H9 (cell line): ENCODE measurements around the gene THSD7B. TPM values are rescaled to one million over a fixed set of nuclear protein-coding genes. Genes with fewer than 3 reads are reported as not detected.

Source experiments
- DNase-seq: peaks from one replicate; pipeline ENCODE4 v3.0.0-alpha.2; 2017
- H2AFZ ChIP-seq: one replicate; pipeline ENCODE4 v1.6.1; 2013; ENCODE audit warnings: mild to moderate bottlenecking, low read length, control low read depth, moderate library complexity
- H2AK5ac ChIP-seq: 2 replicates; pipeline ENCODE4 v1.6.1; 2013; ENCODE audit warnings: low read length, control low read depth, mixed read lengths; ENCODE audit not compliant: insufficient read length
- H2BK120ac ChIP-seq: one replicate; pipeline ENCODE4 v1.6.1; 2013; ENCODE audit warnings: low read depth, mild to moderate bottlenecking, low read length, control low read depth, inconsistent platforms; ENCODE audit not compliant: poor library complexity, severe bottlenecking
- H2BK12ac ChIP-seq: 2 replicates; pipeline ENCODE4 v1.6.1; 2013; ENCODE audit warnings: low read length, control low read depth, mixed read lengths, low read depth; ENCODE audit not compliant: insufficient read length
- H2BK15ac ChIP-seq: 2 replicates; pipeline ENCODE4 v1.6.1; 2013; ENCODE audit warnings: low read depth, low read length, control low read depth
- H2BK20ac ChIP-seq: one replicate; pipeline ENCODE4 v1.6.1; 2013; ENCODE audit warnings: low read depth, mild to moderate bottlenecking, low read length, control low read depth, inconsistent platforms; ENCODE audit not compliant: poor library complexity, severe bottlenecking
- H2BK5ac ChIP-seq: 2 replicates; pipeline ENCODE4 v1.6.1; 2013; ENCODE audit warnings: low read length, control low read depth, mixed read lengths; ENCODE audit not compliant: insufficient read length
- H3K14ac ChIP-seq: 2 replicates; pipeline ENCODE4 v1.6.1; 2013; ENCODE audit warnings: low read length, control low read depth; ENCODE audit not compliant: insufficient read depth
- H3K18ac ChIP-seq: 2 replicates; pipeline ENCODE4 v1.6.1; 2013; ENCODE audit warnings: low read depth, mild to moderate bottlenecking, mixed read lengths, low read length, control low read depth; ENCODE audit not compliant: insufficient read length
- H3K23ac ChIP-seq: 2 replicates; pipeline ENCODE4 v1.6.1; 2013; ENCODE audit warnings: low read length, control low read depth, mixed read lengths, low read depth; ENCODE audit not compliant: insufficient read length
- H3K23me2 ChIP-seq: 2 replicates; pipeline ENCODE4 v1.6.1; 2013; ENCODE audit warnings: low read depth, mild to moderate bottlenecking, mixed read lengths, low read length, control low read depth; ENCODE audit not compliant: insufficient read length, poor library complexity, severe bottlenecking
- H3K27ac ChIP-seq: 2 replicates; pipeline ENCODE4 v1.5.1; 2013; ENCODE audit warnings: low read length, control low read depth, mixed read lengths, low read depth; ENCODE audit not compliant: insufficient read length
- H3K27me3 ChIP-seq: 2 replicates; pipeline ENCODE4 v1.6.1; 2013; ENCODE audit warnings: low read length, control low read depth, inconsistent platforms; ENCODE audit not compliant: insufficient read depth
- H3K4ac ChIP-seq: 2 replicates; pipeline ENCODE4 v1.6.1; 2013; ENCODE audit warnings: low read depth, mild to moderate bottlenecking, control low read depth, inconsistent platforms, low read length, moderate library complexity
- H3K4me1 ChIP-seq: 2 replicates; pipeline ENCODE4 v1.6.1; 2013; ENCODE audit warnings: low read length, control low read depth, inconsistent platforms; ENCODE audit not compliant: insufficient read depth
- H3K4me2 ChIP-seq: 2 replicates; pipeline ENCODE4 v1.6.1; 2013; ENCODE audit warnings: low read length, control low read depth, mixed read lengths; ENCODE audit not compliant: insufficient read length, insufficient read depth
- H3K56ac ChIP-seq: 2 replicates; pipeline ENCODE4 v1.6.1; 2013; ENCODE audit warnings: low read depth, mild to moderate bottlenecking, mixed read lengths, low read length, control low read depth; ENCODE audit not compliant: insufficient read length
- H3K79me1 ChIP-seq: 2 replicates; pipeline ENCODE4 v1.6.1; 2013; ENCODE audit warnings: low read depth, mild to moderate bottlenecking, moderate library complexity, low read length, control low read depth, inconsistent platforms; ENCODE audit not compliant: insufficient read depth, poor library complexity, severe bottlenecking
- H3K79me2 ChIP-seq: 2 replicates; pipeline ENCODE4 v1.6.1; 2013; ENCODE audit warnings: low read length, control low read depth, inconsistent platforms; ENCODE audit not compliant: insufficient read depth
- H3K9ac ChIP-seq: 2 replicates; pipeline ENCODE4 v1.6.1; 2013; ENCODE audit warnings: low read length, control low read depth, mixed read lengths; ENCODE audit not compliant: insufficient read length; ENCODE audit errors: extremely low read depth
- H3K9me3 ChIP-seq: one replicate; pipeline ENCODE4 v1.6.1; 2013; ENCODE audit warnings: low read depth, low read length, inconsistent platforms; ENCODE audit not compliant: control insufficient read depth
- H3T11ph ChIP-seq: one replicate; pipeline ENCODE4 v1.6.1; 2013; ENCODE audit warnings: mild to moderate bottlenecking, low read length, control low read depth, inconsistent platforms
- H4K20me1 ChIP-seq: one replicate; pipeline ENCODE4 v1.6.1; 2013; ENCODE audit not compliant: control insufficient read depth, insufficient read length, insufficient read depth
- H4K5ac ChIP-seq: 2 replicates; pipeline ENCODE4 v1.6.1; 2013; ENCODE audit warnings: low read depth, mild to moderate bottlenecking, mixed read lengths, low read length, control low read depth; ENCODE audit not compliant: insufficient read length
- H4K8ac ChIP-seq: replicated peaks from 2 replicates; pipeline ENCODE4 v1.6.1; 2013; ENCODE audit warnings: low read length, control low read depth, mixed read lengths, low read depth; ENCODE audit not compliant: insufficient read length
- H4K91ac ChIP-seq: 2 replicates; pipeline ENCODE4 v1.6.1; 2013; ENCODE audit warnings: low read depth, mild to moderate bottlenecking, moderate library complexity, mixed read lengths, low read length, control low read depth; ENCODE audit not compliant: insufficient read length
- H3K27ac Mint-ChIP-seq, 3 experiments: 2 replicates in 2 of 3; 3 replicates in 1 of 3; pipeline ENCODE4 v1.8.0; 2020 to 2021; ENCODE audit warnings: mixed read lengths in 3 of 3, mild to moderate bottlenecking in 1 of 3, moderate library complexity in 1 of 3
- H3K27me3 Mint-ChIP-seq: 2 replicates; pipeline ENCODE4 v1.8.0; 2021; ENCODE audit warnings: low read depth, mild to moderate bottlenecking, moderate library complexity, mixed read lengths
- H3K36me3 Mint-ChIP-seq, 3 experiments: 2 replicates in 2 of 3; 3 replicates in 1 of 3; pipeline ENCODE4 v1.8.0; 2020 to 2021; ENCODE audit warnings: low read depth in 3 of 3, mixed read lengths in 3 of 3; ENCODE audit not compliant: insufficient read depth in 1 of 3
- H3K4me1 Mint-ChIP-seq, 2 experiments: 2 replicates each; pipeline ENCODE4 v1.8.0; 2020; ENCODE audit warnings: mixed read lengths in 2 of 2
- H3K4me3 Mint-ChIP-seq, 2 experiments: 2 replicates in 1 of 2; 3 replicates in 1 of 2; pipeline ENCODE4 v1.8.0; 2020 to 2021; ENCODE audit warnings: mild to moderate bottlenecking in 2 of 2, mixed read lengths in 2 of 2, moderate library complexity in 1 of 2
- H3K9me3 Mint-ChIP-seq, 2 experiments: 2 replicates in 1 of 2; 3 replicates in 1 of 2; pipeline ENCODE4 v1.8.0; 2020; ENCODE audit warnings: mild to moderate bottlenecking in 2 of 2, mixed read lengths in 2 of 2, moderate library complexity in 1 of 2
- WGBS: extraction: QIAGEN DNeasy Blood & Tissue Kit; methylation state at CpG from one replicate; pipeline ENCODE4 v1.1.7; 2013; ENCODE audit warnings: missing lambda C conversion rate, low lambda C conversion rate, mixed read lengths; ENCODE audit not compliant: insufficient read length; ENCODE audit errors: extremely low coverage; 5-methylcytosine and 5-hydroxymethylcytosine counted together
- total RNA-seq: library from RNA; stranded (reverse); gene quantifications from 2 replicates; pipeline ENCODE4 v1.2.1, GENCODE V29; 2021
- TF ChIP-seq, protein P1 (sequence below): fragments of 200-600 bp; sonication (generic); conservative IDR thresholded peaks from 3 replicates; pipeline ENCODE4 v1.8.0; 2021; ENCODE audit warnings: antibody characterized with exemption, mild to moderate bottlenecking

Gene THSD7B
- total RNA-seq, 1 experiment from 2014 or later, result 0.85 TPM

- Histone ChIP-seq H3K23me2 (no peaks in the 10 kb centered on the region), H4K91ac (no peak overlapping the region), H2BK12ac (no peak overlapping the region), H3K4ac (no peak overlapping the region), H3T11ph (no peak overlapping the region), H4K8ac (no peak overlapping the region), H2AFZ (no peak overlapping the region), H3K79me2 (no peaks in the 10 kb centered on the region), H3K4me1 (no peaks in the 10 kb centered on the region), H2AK5ac (no peak overlapping the region), H2BK5ac (no peak overlapping the region), H3K27ac (no peak overlapping the region), H3K9ac (no peak overlapping the region), H3K23ac (no peak overlapping the region), H2BK120ac (no peak overlapping the region), H3K56ac (no peak overlapping the region), H3K27me3 (no peaks in the 10 kb centered on the region), H3K9me3 (no peaks in the 10 kb centered on the region), H4K20me1 (no peaks in the 10 kb centered on the region), H3K4me2 (no peak overlapping the region), H3K14ac (no peak overlapping the region), H4K5ac (no peak overlapping the region), H3K79me1 (no peaks in the 10 kb centered on the region), H3K18ac (no peak overlapping the region), H2BK15ac (no peak overlapping the region), H2BK20ac (no peak overlapping the region)
- Mint-ChIP-seq H3K4me3 (no peak overlapping the region), H3K27me3 (no peaks in the 10 kb centered on the region), H3K4me1 (no peaks in the 10 kb centered on the region), H3K9me3 (peaks cover 17 to 29% of the 10 kb centered on the region in 2 experiments; a peak in 4 of 5 replicates), H3K27ac (no peak overlapping the region), H3K36me3 (peaks cover 3 to 24% (median 4%) of the 10 kb centered on the region in 3 experiments; a peak in 5 of 7 replicates)
- DNase-seq, result no peak
- TF ChIP-seq, protein P1, sequence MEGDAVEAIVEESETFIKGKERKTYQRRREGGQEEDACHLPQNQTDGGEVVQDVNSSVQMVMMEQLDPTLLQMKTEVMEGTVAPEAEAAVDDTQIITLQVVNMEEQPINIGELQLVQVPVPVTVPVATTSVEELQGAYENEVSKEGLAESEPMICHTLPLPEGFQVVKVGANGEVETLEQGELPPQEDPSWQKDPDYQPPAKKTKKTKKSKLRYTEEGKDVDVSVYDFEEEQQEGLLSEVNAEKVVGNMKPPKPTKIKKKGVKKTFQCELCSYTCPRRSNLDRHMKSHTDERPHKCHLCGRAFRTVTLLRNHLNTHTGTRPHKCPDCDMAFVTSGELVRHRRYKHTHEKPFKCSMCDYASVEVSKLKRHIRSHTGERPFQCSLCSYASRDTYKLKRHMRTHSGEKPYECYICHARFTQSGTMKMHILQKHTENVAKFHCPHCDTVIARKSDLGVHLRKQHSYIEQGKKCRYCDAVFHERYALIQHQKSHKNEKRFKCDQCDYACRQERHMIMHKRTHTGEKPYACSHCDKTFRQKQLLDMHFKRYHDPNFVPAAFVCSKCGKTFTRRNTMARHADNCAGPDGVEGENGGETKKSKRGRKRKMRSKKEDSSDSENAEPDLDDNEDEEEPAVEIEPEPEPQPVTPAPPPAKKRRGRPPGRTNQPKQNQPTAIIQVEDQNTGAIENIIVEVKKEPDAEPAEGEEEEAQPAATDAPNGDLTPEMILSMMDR, result no peak
- WGBS, result no CpG with 5 or more reads among the region's 4 CpGs
Measured at GRCh38 chr2:137316075-137316474, 550.7 kb downstream of the THSD7B start.
